HG02798 (cell line): ENCODE data around the gene KRTAP5-1.
"Not testable (repeated sequence)": the region's sequence is repeated elsewhere in the genome, so short reads cannot be mapped to it uniquely, and the experiment has no call there.

Source experiments
- ATAC-seq: cut with Tn5 transposase; IDR thresholded peaks from one replicate; pipeline ENCODE4 v1.9.1; 2021; ENCODE audit warnings: mild to moderate bottlenecking; ENCODE audit not compliant: unreplicated experiment, poor library complexity

Gene KRTAP5-1

DNA sequence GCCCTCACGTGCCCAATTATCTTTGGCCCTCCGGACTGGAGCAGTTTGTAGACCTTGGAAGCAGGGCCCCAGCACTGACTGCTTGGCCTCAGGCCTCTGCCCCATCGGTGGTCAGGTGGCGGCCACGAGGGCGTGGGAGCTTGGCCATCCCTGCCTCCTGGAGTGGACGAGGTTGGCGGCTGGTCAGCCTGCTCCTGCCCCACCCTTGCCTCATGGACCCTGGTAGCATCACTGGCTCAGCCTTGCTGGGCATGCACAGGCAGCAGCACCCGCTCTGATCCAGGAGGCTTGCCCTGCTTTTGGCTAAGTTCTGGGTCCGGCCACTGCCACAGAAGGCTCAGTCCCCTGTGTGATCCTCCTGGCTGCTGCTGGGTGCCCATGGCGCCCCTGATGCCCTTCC, 19.1 kb upstream of the KRTAP5-1 start:
- no peak for ATAC-seq

DNA sequence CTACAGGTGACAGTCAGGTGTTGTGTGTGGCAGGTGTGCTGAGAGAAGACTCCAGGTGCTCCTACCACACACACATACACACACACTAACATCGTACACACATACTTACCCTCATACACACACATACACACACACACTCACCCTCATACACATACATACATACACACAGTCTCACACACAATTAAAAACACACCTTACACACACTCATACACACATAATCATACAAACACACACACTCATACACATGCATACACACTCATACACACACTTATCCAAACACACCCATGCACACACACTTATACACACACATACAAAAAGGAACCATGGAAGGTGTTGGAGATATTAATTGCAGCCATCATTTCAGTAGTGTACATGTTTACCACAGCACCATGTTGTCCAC, 18.5 kb upstream of the KRTAP5-1 start:
- no peak for ATAC-seq

DNA sequence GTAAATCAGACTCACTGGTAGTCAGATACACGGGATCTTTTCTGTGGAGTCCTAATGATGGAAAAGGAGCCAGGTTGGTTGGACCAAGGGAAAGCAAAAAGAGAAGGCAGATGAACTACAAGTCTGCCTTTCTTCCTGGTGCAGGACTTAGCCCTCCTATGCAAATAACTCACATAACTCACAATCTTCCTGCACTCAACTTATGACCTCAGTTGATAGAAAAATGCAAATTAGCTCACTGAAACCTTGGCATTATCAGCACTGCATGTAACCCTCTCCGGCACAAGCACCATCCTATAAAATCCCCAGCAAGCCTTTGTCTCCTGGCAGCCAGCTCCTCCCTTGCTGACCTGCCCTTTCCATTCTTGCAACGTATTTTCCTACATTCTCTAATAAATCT, 16.6 kb upstream of the KRTAP5-1 start:
- ATAC-seq: not testable (repeated sequence)

DNA sequence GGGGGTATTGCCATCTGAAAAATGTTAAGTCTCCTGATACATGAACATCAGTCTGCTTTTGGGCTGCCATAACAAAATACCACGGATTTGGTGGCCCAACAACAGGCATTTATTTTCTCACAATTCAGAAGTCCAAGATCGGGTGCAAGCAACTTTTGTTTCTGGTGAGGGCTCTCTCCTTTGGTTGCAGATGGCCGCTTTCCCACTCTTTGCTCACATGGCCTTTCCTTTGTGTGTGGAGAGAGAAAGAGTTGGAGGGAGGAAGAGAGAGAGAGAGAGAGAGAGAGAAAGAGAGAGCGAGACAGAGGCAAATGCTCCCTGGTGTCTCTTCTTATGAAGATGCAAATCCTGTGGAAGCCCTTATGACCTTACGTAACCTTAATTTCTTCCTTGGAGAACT, 15.5 kb upstream of the KRTAP5-1 start:
- ATAC-seq: no peak

DNA sequence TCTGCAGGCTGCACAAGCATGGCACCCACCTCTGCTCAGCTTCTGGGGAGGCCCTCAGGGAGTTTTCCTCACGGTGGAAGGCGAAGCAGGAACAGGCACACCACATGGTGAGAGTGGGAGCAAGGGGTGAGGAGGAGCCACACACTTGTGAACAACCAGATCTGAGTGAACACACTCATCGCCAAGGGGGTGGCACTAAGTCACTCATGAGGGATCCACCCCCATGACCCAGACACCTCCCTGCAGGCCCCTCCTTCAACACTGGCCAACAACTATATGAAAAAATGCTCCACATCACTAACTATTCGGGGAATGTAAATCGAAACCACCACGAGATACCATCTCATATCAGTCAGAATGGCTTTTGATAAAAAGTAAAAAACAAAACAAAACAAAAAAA, 13.7 kb upstream of the KRTAP5-1 start:
- ATAC-seq: no peak

DNA sequence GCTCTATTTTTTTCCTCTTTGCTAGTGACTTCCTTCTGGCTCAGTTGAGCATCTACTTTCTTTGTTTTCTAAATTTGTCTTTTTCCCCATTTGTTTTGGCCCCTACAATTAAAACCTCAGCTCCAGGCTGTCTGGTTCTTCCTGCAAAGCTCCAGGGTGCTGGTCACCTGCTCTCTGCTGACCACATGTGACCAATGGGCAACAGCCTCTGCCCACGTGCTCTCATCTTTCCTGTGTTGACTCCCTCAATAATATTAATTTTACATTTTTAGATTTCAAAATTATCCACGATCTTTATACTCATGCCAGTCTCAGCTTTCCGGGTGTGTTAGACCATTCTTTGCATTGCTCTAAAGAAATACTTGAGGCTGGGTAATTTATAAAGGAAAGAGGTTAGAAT, 13.3 kb upstream of the KRTAP5-1 start:
- not testable (repeated sequence) for ATAC-seq

DNA sequence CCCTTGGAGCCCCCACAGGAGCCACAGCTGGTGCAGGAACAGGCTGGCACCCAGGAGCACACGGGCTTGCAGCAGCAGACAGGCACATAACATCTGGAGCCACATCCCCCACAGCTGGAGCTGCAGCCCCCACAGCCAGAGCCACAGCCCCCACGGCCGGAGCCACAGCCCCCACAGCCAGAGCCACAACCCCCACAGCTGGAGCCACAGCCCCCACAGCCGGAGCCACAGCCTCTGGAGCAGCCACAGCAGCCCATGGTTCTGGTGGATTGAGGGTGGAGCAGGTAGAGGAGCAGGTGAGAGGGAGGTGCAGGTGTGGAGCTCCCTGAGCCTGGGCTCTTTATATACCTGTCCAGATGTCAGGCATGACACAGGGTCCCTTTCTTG, 12.9 kb upstream of the KRTAP5-1 start, which contains the start of gene KRTAP5-2:
KRTAP5-2 (minus strand) TSS at position 301 of the 387 bp plus-strand sequence; CDS start at position 257, 44 bp downstream.
- no peak for ATAC-seq

DNA sequence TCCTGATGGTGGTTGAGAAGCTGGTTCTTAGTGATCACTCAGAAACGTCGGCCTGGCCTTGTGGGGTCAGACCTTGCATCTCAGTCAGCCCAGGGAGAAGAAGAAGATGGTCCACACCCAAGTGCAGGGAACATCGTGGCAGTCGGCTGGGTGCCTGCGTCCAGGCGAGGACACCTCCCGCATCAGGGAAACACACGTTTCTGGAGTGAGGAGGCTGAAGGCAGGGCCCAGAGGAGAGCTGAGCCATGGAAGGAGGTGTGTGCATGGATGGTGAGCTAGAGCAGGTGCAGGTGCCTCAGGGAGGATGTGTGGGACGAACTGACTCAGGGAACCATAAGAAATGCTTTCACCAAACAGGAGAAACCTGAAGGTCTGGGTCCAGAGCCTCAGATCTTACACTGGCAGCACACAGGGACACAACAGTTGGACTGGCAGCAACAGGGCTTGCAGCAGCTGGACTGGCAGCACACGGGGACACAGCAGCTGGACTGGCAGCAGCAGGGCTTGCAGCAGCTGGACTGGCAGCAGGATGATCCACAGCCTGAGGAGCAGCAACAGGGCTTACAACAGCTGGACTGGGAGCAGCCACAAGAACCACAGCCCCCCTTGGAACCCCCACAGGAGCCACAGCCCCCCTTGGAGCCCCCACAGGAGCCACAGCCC, 12.4 kb upstream of the KRTAP5-1 start:
- ATAC-seq: no peak

DNA sequence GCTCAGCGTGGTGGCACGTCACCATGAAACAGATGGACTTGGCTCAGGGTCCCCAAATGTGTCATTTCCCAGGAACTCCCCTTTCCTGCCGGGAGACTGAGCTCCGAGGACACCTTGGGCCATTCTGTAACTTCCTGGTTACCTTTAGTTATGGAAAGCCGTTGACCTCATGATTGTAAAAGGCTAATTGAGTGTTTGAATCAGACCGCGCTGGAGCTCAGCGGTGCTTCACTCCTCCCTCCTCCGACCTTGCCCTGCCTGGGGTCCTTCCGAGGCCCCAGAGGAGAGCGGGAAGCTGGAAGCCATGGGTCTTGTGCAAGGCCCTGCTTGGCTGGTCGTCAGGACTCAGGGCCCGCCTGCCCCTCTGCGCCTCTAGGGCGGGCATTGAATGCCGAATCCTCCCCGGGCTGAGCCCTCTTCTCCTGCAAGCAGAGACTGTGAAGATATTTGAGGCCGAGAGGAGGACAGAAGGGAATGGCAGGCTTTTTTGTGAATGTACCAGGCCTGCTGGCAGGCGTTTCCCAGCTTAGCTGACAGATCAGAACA, 11.6 kb upstream of the KRTAP5-1 start:
- ATAC-seq: not testable (repeated sequence)

DNA sequence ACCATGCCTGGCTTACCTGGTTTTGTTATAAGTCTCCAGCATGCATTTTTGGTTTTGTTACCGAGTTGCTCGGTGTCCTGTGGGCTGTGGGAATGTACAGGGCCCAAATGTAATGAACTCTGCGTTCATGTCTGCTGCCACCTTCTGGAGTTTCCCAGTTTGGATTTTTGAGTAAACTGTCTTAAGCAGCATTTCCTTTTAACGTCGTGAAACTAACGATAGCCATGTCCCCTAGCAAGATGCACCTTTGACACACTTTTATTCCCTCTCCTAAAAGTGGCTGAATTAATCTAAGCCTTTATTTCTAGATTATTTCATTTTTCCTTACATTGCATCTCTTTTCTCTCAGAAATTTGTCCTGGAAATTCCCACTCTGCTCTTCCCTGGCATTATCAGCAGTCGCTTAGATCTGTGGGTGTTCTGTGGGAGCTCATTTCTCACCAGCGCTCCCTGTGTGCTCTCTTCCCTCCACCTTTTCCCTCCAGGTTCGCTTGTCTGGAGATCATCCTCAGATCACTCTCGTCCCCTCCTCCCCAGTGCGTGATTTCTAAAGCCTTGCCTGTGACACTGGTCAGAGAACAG, 11.0 kb upstream of the KRTAP5-1 start:
- not testable (repeated sequence) for ATAC-seq

DNA sequence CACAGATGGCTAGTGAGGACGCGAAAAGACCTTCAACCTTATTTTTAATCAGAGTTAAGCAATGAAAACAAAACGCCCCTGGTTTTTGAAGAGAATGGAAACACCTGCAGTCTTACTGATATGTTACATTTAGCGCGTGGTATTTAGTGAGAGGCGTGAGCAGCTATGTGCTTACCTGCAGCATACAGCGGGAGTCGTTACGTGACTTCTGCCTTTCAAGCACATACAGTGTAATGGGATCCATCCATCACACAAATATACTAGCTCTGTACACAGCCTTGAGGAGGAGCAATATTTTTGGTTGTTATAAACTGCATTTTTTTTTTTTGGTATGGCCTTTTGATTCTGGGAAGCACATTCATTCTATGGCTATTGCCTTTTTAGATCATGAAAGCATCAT, 7.5 kb upstream of the KRTAP5-1 start:
- ATAC-seq: no peak

DNA sequence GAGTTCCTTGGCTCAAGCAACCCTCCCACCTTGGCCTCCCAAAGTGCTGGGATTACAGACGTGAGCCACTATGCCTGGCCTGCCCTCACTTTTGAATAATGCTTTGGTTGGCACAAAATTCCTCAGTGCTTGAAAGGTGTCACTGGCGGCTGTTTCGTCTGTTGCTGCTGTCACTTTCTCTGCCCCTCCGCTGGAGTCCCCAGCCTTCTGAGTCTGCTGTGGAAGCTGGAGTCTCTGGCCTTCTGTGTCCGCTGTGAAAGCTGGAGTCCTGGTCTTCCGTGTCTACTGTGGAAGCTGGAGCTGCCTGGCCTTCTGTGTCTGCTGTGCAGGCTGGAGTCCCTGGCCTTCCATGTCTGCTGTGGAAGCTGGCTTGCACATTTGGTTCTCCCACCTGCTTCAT, 4.9 kb upstream of the KRTAP5-1 start:
- ATAC-seq: no peak

DNA sequence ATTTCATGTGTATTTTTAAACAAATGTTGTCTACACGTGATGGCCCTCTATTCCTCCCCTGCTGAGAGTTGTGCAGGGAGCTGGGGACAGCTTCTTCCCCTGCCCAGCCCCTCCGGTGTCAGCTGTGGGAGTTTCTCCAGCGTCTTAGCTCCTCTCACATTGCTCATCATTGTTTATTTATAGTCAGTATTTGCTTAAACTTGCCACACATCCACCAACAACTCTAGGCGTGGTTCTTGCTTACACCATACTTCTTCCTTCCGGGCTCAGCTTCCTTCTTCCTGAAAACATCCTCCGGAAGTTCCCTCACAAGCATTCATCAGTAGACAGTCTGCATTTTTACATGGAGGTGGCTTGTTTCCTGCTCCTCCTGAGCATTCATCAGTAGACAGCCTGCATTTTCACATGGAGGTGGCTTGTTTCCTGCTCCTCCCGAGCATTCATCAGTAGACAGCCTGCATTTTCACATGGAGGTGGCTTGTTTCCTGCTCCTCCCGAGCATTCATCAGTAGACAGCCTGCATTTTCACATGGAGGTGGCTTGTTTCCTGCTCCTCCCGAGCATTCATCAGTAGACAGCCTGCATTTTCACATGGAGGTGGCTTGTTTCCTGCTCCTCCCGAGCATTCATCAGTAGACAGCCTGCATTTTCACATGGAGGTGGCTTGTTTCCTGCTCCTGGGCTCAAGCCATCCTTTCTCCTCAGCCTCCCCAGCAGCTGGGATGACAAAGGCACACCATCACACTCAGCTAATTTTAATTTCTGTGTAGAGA, 4.3 kb upstream of the KRTAP5-1 start:
- ATAC-seq: not testable (repeated sequence)

DNA sequence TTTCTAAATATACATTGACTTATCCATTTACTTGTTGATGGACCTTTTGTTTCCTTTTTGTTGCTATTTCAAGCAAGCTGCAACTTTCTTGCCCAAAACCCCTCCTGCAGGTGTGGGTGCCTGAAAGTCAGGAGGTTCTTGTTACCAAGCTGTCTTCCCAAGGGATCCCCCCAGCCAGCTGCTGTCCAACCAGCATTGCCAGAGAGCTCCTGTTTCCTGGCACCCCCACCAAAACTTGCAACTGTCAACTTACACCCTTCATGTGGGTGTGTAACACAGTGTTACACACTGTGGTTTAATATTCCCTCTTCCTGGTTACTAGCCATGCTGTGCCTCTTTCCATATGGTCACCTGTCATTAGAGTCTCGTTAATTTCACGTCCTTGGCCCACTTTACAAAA, 1.6 kb upstream of the KRTAP5-1 start:
- no peak for ATAC-seq

DNA sequence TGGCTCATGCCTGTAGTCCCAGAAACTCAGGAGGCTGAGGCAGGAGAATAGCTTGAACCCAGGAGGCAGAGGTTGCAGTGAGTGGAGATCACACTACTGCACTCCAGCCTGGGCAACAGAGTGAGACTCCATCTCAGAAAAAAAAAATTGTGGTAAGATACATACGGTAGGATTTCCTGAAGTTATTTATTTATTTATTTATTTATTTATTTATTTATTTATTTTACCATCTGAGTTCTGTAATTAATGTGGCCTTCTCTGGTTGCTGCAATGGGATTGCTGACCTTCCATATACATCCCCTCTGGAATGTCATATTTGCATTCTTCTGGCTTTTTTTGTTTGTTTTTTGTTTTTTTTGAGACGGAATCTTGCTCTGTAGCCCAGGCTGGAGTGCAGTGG, 2.2 kb downstream of the KRTAP5-1 start:
- not testable (repeated sequence) for ATAC-seq

DNA sequence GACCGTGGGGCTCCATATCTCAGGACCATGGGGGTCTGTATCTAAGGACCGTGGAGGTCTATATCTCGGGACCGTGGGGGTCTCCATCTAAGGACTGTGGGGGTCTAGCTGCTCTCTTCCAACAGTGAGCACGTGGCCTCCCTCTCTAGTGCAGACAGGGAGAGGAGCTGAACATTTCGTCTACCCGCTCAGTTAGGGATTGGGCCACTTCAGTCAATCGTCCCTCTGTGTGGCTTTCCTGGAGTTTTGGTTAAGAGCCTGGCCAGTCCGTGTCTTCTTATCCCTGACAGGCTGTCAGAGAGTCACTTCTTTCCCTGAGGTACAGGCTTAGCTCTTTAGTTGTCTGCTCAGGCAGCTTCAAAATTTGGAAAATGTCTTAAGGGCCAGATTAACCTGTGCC, 3.1 kb downstream of the KRTAP5-1 start:
- ATAC-seq: no peak

DNA sequence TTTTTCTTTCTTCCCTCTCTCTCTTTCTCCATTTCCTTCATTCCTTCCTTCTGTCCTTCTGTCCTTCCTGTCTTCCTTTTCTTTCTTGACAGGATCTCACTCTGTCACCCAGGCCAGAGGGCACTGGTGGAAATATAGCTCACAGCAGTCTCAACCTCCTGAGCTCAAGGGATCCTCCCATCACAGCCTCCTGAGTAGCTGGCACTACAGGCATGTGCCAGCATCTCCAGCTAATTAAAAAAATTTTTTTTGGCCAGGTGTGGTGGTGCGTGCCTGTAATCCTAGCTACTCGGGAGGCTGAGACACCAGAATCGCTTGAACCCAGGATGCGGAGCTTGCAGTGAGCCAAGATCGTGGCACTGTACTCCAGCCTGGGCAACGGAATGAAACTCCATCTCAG, 8.3 kb downstream of the KRTAP5-1 start:
- ATAC-seq: no peak

DNA sequence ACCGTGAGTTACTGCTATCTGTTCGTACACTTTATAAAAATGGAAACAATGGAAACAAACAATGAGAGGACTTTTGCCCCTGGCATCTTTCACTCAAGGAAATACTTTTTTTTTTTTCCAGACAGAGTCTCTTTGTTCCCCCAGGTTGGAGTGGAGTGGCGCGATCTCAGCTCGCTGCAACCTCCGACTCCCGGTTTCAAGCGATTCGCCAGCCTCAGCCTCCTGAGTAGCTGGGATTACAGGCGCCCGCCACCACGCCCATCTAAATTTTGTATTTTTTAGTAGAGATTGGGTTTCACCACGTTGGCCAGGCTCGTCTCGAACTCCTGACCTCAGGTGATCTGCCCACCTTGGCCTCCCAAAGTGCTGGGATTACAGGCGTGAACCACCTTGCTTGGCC, 9.3 kb downstream of the KRTAP5-1 start:
- not testable (repeated sequence) for ATAC-seq

DNA sequence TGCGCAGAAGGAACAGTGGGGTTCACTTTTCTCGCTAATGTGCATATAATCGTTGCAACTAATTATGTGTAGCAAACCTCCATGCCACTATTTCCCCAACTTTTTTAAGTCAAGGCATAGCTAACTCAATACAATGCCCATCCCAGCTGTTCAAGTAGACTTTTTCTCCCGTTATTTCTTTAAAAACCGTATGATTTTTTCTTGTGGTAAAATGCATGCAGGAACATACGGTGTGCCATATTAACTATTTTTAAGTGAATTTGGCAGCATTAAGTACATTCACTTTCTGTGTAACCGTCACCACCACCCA, 10.2 kb downstream of the KRTAP5-1 start:
- ATAC-seq: no peak

DNA sequence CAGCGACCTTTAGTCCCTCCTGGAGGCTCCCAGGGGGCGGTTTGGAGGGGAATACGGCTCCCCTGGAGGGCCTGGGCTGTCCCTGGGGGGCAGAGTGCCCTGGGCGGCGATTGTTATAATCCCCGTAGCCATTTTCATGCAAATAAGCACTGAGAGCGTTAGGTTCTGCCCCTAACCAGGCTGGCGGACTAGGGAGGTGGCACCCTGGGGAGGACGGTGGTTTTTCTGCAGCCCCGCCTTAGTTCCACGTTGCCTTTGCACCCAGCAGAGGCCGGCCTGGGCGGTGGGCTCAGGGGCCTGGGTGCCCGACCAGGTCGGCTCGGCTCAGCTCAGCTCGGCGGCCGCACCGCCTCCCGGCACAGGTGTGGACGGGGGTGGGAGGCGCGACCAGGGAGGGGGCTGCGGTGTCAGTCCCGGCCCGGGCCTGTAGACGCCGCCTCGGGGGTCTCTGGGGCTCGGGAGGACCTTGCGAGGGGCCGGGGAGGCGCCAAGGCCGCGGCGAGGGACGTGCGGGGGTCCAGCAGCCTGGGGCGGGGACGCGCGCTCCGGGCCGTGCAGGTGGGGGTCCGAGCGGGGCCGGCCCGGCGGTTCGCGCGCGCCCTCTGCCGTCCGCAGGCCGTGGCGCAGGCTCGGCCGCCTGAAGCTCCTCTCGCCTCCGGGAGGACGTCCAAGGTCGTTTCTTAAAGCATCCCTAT, 10.7 kb downstream of the KRTAP5-1 start:
- ATAC-seq: peak; percentile 39

DNA sequence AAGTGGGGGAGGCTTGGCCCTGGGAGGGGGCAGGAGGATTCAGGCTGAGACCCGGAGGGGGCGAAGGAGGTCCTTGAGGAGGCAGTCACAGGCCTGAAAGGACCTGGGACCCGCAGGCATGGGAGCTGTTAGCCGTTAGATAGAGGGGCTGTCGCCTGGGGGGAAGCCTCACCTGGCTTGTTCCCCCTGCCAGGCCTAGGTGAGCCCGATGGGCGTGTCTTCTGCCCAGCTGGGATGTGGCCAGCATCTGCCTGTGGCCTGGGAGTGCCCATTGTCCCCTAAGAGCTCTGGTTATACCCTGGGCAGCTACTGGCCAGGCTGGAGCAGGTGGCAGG, 11.2 kb downstream of the KRTAP5-1 start:
- no peak for ATAC-seq
